HG03575 (cell line): Measurements from ENCODE around the gene IQCN.
"Not testable (repeated sequence)": the region's sequence is repeated elsewhere in the genome, so short reads cannot be mapped to it uniquely, and the experiment has no call there.

Experiments
- ATAC-seq: cut with Tn5 transposase; IDR thresholded peaks from one replicate; pipeline ENCODE4 v1.9.1; 2021; ENCODE audit not compliant: unreplicated experiment, insufficient number of reproducible peaks, low FRiP score; ENCODE audit errors: extremely low read depth

IQCN gene

DNA sequence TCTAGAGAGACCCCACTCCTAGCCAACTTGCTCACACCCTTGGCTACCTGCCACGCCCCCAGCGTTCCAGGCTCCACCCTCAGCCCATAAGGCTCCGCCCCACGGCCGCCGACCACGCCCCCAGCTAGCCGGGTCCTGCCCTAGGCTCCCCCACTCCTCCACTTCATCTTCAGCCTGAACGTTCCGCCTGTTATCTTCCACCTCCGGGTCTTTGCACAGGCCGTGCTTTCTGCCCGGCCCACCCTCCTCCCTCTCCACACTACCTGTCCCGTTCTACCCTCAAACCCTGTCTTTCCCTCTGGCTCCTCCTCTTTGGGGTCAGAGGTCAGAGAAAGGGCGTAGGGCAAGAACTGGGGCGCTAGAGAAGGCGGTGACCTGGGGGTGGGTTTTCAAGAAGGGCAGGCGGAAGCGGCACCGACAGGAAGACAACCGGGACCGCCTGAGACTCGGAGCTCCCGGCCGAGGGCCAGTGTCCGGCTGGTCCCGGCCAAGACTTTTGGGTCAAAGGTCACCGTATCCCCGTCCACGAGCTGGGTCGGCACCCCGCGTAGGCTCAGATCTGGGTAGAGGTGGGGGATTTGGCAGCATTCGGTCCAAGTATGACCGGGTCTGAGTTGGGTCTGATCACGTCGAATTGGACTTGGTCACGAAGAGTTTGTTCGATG lies 50.3 kb downstream of the IQCN start:
- no peak for ATAC-seq

GRCh38 chr19:18221815-18222725 lies 52.2 kb downstream of the IQCN start:
- no peak for ATAC-seq

DNA sequence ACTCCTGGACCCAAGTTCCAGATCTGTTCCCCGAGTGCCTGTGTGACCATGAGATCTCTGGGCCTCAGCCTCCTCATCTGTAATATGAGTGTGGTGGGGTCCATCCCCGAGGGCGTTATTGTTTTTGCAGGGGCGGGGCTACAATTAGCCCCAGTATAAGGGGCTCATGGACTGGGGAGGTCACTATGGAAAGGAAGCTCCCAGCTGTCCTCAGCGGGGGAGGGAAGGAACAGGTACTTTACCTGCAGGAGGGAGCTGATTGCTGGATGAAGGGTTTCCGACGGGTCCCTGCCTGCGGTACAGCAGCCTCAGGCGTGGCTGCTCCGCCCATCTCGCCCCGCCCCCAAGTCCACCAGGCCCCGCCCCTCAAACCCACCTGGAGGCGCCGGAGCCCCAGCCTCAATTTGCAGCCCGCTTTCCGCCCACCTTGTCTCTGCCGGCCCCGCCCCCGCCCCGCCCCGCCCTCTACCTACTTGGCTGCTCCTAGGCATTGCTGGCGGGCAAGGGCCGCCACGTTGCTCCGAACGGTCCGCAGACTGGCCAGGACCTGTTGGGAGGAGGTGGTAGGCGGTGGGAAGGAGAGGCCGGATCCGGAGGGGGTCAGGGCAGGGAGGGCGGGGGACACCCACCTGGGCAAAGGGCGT lies 53.5 kb downstream of the IQCN start:
- no peak for ATAC-seq

DNA sequence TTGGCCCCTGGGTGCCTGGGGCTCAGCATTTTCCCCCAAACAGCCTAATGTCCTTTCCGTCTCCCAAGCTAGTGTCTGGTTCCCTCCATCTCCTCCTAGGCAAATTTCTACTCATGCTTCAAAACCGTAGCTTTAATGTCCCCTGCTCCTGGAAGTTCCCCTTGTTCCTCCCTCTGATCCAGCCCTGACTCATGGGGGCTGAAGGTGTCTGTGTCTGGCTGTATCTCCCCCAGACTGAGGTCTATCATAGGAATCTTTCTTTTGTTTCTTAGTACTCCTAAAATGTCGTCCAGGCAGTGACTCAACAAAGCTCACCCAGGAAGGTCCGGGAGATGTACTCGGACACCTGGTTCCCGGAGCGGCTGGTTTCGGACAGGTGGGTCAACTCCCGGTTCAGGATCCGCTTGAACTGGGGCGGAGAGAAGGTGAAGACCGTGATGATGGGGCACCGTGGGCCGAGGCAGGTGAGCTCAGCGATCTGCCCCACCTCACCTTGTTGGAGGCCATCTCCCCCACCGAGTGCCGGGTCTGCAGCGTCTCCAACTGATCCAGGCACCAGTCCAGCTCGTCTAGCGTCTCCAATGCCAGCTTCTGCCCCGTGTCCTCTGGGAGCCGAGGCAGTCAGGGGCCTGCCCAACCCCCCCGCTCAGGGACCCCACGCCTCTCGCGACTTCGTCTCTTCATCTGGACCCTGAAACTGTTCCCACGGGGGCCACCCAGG lies 54.2 kb downstream of the IQCN start:
- ATAC-seq: no peak

DNA sequence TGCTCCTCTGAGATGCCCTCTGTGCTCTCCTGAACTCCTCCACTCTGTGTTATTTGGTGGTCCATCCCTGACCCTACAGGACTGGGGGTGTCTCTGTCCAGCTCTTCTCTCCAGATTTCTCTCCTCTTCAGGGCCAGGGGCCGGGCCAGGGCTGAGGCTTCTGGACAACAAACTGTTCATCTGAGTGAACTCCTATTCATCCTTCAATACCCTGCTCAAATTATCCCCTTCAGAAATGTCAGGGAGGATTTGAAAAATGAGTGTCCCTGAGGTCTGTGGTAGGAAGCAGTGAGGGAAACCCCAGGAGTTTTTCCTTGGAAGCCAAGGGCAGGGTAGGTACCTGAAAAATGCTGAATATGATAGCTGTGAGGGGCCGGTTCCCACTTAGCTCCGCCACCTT lies 55.7 kb downstream of the IQCN start:
- ATAC-seq: no peak

- ATAC-seq: no peak
Observed at GRCh38 chr19:18218159-18218558, 56.1 kb downstream of the IQCN start.

- no peak for ATAC-seq
Observed at GRCh38 chr19:18216789-18217188, 57.5 kb downstream of the IQCN start.

DNA sequence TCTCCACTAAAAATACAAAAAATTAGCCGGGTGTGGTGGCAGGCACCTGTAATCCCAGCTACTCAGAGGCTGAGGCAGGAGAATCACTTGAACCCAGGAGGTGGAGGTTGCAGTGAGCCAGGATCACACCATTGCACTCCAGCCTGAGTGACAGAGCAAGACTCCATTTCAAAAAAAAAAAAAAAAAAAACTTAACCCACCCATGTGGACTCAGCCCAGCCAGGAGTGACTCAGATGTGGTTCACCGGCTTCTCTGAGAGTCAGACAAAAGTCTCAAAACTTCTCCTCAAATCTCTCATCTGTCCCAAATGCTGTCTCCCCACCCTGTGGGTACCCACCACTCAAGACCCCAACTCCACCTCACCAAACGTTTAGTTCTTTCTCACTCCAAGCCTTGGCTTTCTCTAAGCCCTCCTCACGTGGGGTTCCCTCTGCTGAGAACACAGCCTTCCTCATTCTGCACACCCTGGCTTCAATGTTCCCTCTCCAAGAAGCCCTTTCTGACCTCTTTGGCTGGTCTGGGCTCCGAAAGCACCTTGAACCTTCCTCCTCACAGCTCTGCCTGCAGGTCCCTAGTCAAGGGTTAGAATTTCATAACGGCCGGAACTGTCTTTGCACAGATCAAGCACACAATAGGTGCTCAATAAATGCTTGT lies 59.3 kb downstream of the IQCN start:
- no peak for ATAC-seq

- ATAC-seq: no peak
Observed at GRCh38 chr19:18211683-18212082, 62.6 kb downstream of the IQCN start.

DNA sequence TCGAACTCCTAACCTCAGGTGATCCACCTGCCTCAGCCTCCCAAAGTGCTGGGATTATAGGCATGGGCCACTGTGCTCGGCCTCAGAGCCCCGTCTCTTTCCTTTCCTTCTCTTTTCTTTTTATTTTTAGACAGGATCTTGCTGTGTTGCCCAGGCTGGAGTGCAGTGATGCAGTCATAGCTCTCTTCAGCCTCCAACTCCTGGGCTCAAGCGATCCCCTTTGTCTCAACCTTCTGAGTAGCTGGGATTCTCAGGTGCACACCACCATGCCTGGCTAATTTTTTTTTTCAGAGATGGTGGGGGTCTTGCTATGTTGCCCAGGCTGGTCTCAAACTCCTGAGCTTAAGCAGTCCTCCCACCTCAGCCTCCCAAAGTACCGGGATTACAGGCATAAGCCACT lies 64.3 kb downstream of the IQCN start:
- ATAC-seq: not testable (repeated sequence)

GRCh38 chr19:18208098-18208951 lies 65.9 kb downstream of the IQCN start:
- no peak for ATAC-seq
